ENCODE measurements around the gene NKD1.

GRCh38 chr16:50550035-50550434 lies 1.8 kb downstream of the NKD1 start:
- no peak for TF ChIP-seq POLR2AphosphoS5 (IDR thresholded peaks at IDR 0.05)
- no peak for TF ChIP-seq CTCF (IDR thresholded peaks at IDR 0.05)
- TF ChIP-seq POLR2A (IDR thresholded peaks at IDR 0.05), result no peak
- TF ChIP-seq EP300 (IDR thresholded peaks at IDR 0.05), result no peak

Measured in stomach (tissue), 4 donors.